Ectodermal cell (in vitro differentiated cells): ENCODE data around the gene PARPBP.
"Not testable (repeated sequence)": the region's sequence is repeated elsewhere in the genome, so short reads cannot be mapped to it uniquely, and the experiment has no call there.

ENCODE experiments used
- H3K27ac ChIP-seq: 2 replicates; pipeline ENCODE4 v1.7.0; 2013; ENCODE audit warnings: mild to moderate bottlenecking, low read depth, low read length; ENCODE audit not compliant: insufficient read depth, poor library complexity, severe bottlenecking
- H3K27me3 ChIP-seq: 2 replicates; pipeline ENCODE4 v1.7.0; 2013; ENCODE audit warnings: mild to moderate bottlenecking, low read length; ENCODE audit not compliant: insufficient read depth, control insufficient read depth, poor library complexity, severe bottlenecking
- H3K36me3 ChIP-seq: one replicate; pipeline ENCODE4 v1.7.0; 2013; ENCODE audit warnings: low read length; ENCODE audit not compliant: control insufficient read depth, insufficient read depth
- H3K4me1 ChIP-seq: one replicate; pipeline ENCODE4 v1.7.0; 2013; ENCODE audit warnings: low read length; ENCODE audit not compliant: control insufficient read depth, insufficient read depth
- H3K4me3 ChIP-seq: 2 replicates; pipeline ENCODE4 v1.7.0; 2013; ENCODE audit warnings: low read depth, low read length, control low read depth; ENCODE audit not compliant: insufficient read depth
- H3K9me3 ChIP-seq: 2 replicates; pipeline ENCODE4 v1.7.0; 2013; ENCODE audit warnings: mild to moderate bottlenecking, low read length, moderate library complexity; ENCODE audit not compliant: control insufficient read depth
- WGBS, 2 experiments: methylation state at CpG; one replicate each; pipeline ENCODE4 v1.1.7; 2013; ENCODE audit warnings: missing lambda C conversion rate in 2 of 2; 5-methylcytosine and 5-hydroxymethylcytosine counted together

The PARPBP gene

GRCh38 chr12:102114212-102114611, 5.8 kb upstream of the PARPBP start:
- Histone ChIP-seq H3K9me3 (no peaks in the 10 kb centered on the region), H3K27me3 (no peaks in the 10 kb centered on the region), H3K36me3 (peaks cover 9% of the 10 kb centered on the region), H3K4me1 (no peaks in the 10 kb centered on the region), H3K4me3 (no peak overlapping the region), H3K27ac (no peak overlapping the region)
- 89 to 92% methylated on average over 2 of the region's 2 CpGs for WGBS, 2 experiments

GRCh38 chr12:102116392-102116791, 3.6 kb upstream of the PARPBP start:
- Histone ChIP-seq H3K36me3 (no peaks in the 10 kb centered on the region), H3K27ac (no peak overlapping the region), H3K27me3 (no peaks in the 10 kb centered on the region), H3K4me1 (no peaks in the 10 kb centered on the region), H3K9me3 (no peaks in the 10 kb centered on the region), H3K4me3 (no peak overlapping the region)
- WGBS, 2 experiments: 94 to 96% methylated on average over 7 of the region's 7 CpGs

- H3K9me3 ChIP-seq: no peaks in the 10 kb centered on the region
Observed at GRCh38 chr12:102118874-102119273, 1.1 kb upstream of the PARPBP start.

GRCh38 chr12:102120564-102120873, 536 bp downstream of the PARPBP start:
- Histone ChIP-seq H3K27ac (peak overlapping the region; percentile 31), H3K9me3 (no peaks in the 10 kb centered on the region), H3K27me3 (no peaks in the 10 kb centered on the region), H3K4me3 (peak overlapping the region; percentile 87), H3K36me3 (no peaks in the 10 kb centered on the region), H3K4me1 (no peaks in the 10 kb centered on the region)
- 5 to 6% methylated on average over 4 of the region's 4 CpGs for WGBS, 2 experiments

More at GRCh38 chr12:102118874-102119273, 1.1 kb upstream of the PARPBP start:
- Histone ChIP-seq H3K36me3 (no peaks in the 10 kb centered on the region), H3K27ac (no peak overlapping the region), H3K4me1 (no peaks in the 10 kb centered on the region), H3K27me3 (no peaks in the 10 kb centered on the region), H3K4me3 (peak overlapping the region; percentile 87)
- WGBS, 2 experiments: 89 to 91% methylated on average over 2 of the region's 2 CpGs

GRCh38 chr12:102120886-102121285, 903 bp downstream of the PARPBP start:
- H3K27me3 ChIP-seq: no peaks in the 10 kb centered on the region
- H3K4me3 ChIP-seq: peak overlapping the region; percentile 87
- H3K27ac ChIP-seq: no peak overlapping the region
- H3K36me3 ChIP-seq: no peaks in the 10 kb centered on the region
- H3K4me1 ChIP-seq: no peaks in the 10 kb centered on the region
- no peaks in the 10 kb centered on the region for H3K9me3 ChIP-seq
- 38 to 44% methylated on average over 4 of the region's 4 CpGs for WGBS, 2 experiments

GRCh38 chr12:102121328-102121727, 1.3 kb downstream of the PARPBP start:
- H3K36me3 ChIP-seq, H3K27me3 ChIP-seq, H3K4me3 ChIP-seq, H3K9me3 ChIP-seq, H3K4me1 ChIP-seq, H3K27ac ChIP-seq: not testable (repeated sequence)
- WGBS, 2 experiments: 93 to 94% methylated on average over 2 of the region's 2 CpGs

GRCh38 chr12:102130720-102131119, 10.7 kb downstream of the PARPBP start:
- H3K36me3 ChIP-seq, H3K27ac ChIP-seq, H3K4me1 ChIP-seq, H3K4me3 ChIP-seq, H3K27me3 ChIP-seq, H3K9me3 ChIP-seq: not testable (repeated sequence)
- 71 to 84% methylated on average over 3 of the region's 3 CpGs for WGBS, 2 experiments

- H3K9me3 ChIP-seq, H3K36me3 ChIP-seq, H3K4me1 ChIP-seq, H3K4me3 ChIP-seq, H3K27me3 ChIP-seq, H3K27ac ChIP-seq: not testable (repeated sequence)
- 86% methylated on average over 2 of the region's 2 CpGs; no CpG with 5 or more reads in 1 of the 2 experiments for WGBS, 2 experiments
Observed at GRCh38 chr12:102131442-102131841, 11.5 kb downstream of the PARPBP start.

- H3K27ac ChIP-seq, H3K27me3 ChIP-seq, H3K4me3 ChIP-seq, H3K36me3 ChIP-seq, H3K9me3 ChIP-seq, H3K4me1 ChIP-seq: not testable (repeated sequence)
- WGBS, 2 experiments: 93 to 99% methylated on average over 4 to 8 of the region's 8 CpGs
Observed at GRCh38 chr12:102137619-102138018, 17.6 kb downstream of the PARPBP start.

GRCh38 chr12:102142866-102143373, 22.9 kb downstream of the PARPBP start:
- WGBS, 2 experiments: 88 to 94% methylated on average over 11 of the region's 11 CpGs
- H3K4me3 ChIP-seq, H3K27me3 ChIP-seq, H3K36me3 ChIP-seq, H3K4me1 ChIP-seq, H3K27ac ChIP-seq, H3K9me3 ChIP-seq: not testable (repeated sequence)

GRCh38 chr12:102144221-102144620, 24.2 kb downstream of the PARPBP start:
- H3K36me3 ChIP-seq: no peaks in the 10 kb centered on the region
- 88% methylated on average over 1 of the region's 1 CpG; no CpG with 5 or more reads in 1 of the 2 experiments for WGBS, 2 experiments
- H3K9me3 ChIP-seq: no peaks in the 10 kb centered on the region
- no peaks in the 10 kb centered on the region for H3K4me1 ChIP-seq
- no peak overlapping the region for H3K4me3 ChIP-seq
- H3K27ac ChIP-seq: no peak overlapping the region
- no peaks in the 10 kb centered on the region for H3K27me3 ChIP-seq
